NCI-H2029 treated with DMSO at 0.1 percent for 48 hours (cell line): ENCODE measurements around the gene EML6.

Experiments used
- DNase-seq: peaks from one replicate; lab custom pipeline; 2025; lab: John Stamatoyannopoulos, UW

EML6 gene

GRCh38 chr2:54757500-54757899, 34.0 kb downstream of the EML6 start:
- no peak for DNase-seq

GRCh38 chr2:54758951-54759350, 35.5 kb downstream of the EML6 start:
- DNase-seq, result no peak

GRCh38 chr2:54760310-54760709, 36.8 kb downstream of the EML6 start:
- DNase-seq, result no peak

- DNase-seq, result no peak
Observed at GRCh38 chr2:54763636-54764291, 40.3 kb downstream of the EML6 start.

- no peak for DNase-seq
Observed at GRCh38 chr2:54767921-54768320, 44.5 kb downstream of the EML6 start.

- no peak for DNase-seq
Observed at GRCh38 chr2:54768772-54769428, 45.4 kb downstream of the EML6 start.

GRCh38 chr2:54770211-54770610, 46.7 kb downstream of the EML6 start:
- no peak for DNase-seq

- DNase-seq, result no peak
Observed at GRCh38 chr2:54770676-54771075, 47.2 kb downstream of the EML6 start.

- DNase-seq, result no peak
Observed at GRCh38 chr2:54771166-54771885, 47.9 kb downstream of the EML6 start.

GRCh38 chr2:54772110-54772509, 48.6 kb downstream of the EML6 start:
- no peak for DNase-seq

- no peak for DNase-seq
Observed at GRCh38 chr2:54772531-54772930, 49.1 kb downstream of the EML6 start.

GRCh38 chr2:54773233-54773632, 49.8 kb downstream of the EML6 start:
- DNase-seq, result no peak

GRCh38 chr2:54773838-54774237, 50.4 kb downstream of the EML6 start:
- no peak for DNase-seq

GRCh38 chr2:54775710-54776109, 52.2 kb downstream of the EML6 start:
- DNase-seq, result no peak

- no peak for DNase-seq
Observed at GRCh38 chr2:54776494-54776893, 53.0 kb downstream of the EML6 start.

- DNase-seq, result no peak
Observed at GRCh38 chr2:54783349-54783748, 59.9 kb downstream of the EML6 start.

- no peak for DNase-seq
Observed at GRCh38 chr2:54787270-54787669, 63.8 kb downstream of the EML6 start.

- no peak for DNase-seq
Observed at GRCh38 chr2:54787755-54788366, 64.4 kb downstream of the EML6 start.

GRCh38 chr2:54789878-54790277, 66.4 kb downstream of the EML6 start:
- no peak for DNase-seq

GRCh38 chr2:54791831-54792230, 68.4 kb downstream of the EML6 start:
- no peak for DNase-seq

- no peak for DNase-seq
Observed at GRCh38 chr2:54797307-54797706, 73.8 kb downstream of the EML6 start.

GRCh38 chr2:54801352-54801751, 77.9 kb downstream of the EML6 start:
- no peak for DNase-seq
